ENCODE data around the gene C3orf62. TPM values are rescaled to one million over a fixed set of nuclear protein-coding genes. Genes with fewer than 3 reads are reported as not detected.
A peak's percentile ranks its signal among the peaks of the same experiment; 100 is the strongest.

Gene C3orf62
- total and polyA plus RNA-seq, 2 experiments from 2014 or later = 3.3 to 4.5 TPM

DNA sequence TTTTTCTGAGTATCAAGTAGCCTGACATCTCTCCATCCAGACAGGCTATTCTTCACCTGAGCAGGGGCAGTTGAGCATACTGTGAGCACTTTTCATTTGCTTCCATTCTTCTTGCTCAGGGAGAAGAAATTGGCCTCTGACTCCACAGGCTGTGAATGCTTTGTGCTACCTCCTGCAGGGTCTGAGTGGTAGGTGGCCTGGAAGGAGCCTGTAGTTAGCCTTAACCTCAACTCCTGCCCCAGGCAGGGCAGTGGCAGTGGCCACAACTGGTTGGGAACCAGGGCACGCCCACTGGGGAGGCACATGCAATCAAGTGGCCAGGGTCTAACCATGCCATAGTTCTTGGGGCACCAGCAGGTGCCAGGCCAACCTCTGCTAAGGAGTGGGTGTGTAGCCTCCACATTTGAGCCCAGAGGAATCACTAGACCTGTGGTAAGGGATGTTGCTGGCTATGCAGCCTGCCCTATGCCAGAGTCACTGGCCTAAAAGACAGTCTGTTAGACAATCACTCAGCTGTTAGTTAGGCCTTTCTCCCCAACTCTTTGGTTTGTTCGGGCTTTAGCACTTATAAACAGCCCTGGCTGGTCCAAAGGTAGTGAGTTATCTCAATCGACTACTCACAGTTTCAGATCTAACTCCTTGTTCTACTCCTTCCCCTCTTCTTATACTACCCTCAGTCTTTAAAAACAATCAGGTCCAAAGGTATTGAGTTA, 7.4 kb downstream of the C3orf62 start:
- H3K4me1 ChIP-seq (ENCODE audit: insufficient read depth) = no peaks in the 10 kb centered on the region
- H3K79me2 ChIP-seq = no peaks in the 10 kb centered on the region
- DNase-seq (ENCODE audit: low spot score) = no peak
- 89% methylated on average over 3 of the region's 3 CpGs for WGBS (ENCODE audit: low lambda C conversion rate, missing lambda C conversion rate)
- no peaks in the 10 kb centered on the region for H3K9me3 ChIP-seq (ENCODE audit: low read depth)
- no peaks in the 10 kb centered on the region for H3K27me3 ChIP-seq
- TF ChIP-seq EZH2phosphoT487 (IDR thresholded peaks at IDR 0.05; ENCODE audit: low read depth, severe bottlenecking, unreplicated experiment) (no peak), EZH2 (IDR thresholded peaks at IDR 0.05; ENCODE audit: borderline replicate concordance) (no peak)
- TF ChIP-seq, protein P1, sequence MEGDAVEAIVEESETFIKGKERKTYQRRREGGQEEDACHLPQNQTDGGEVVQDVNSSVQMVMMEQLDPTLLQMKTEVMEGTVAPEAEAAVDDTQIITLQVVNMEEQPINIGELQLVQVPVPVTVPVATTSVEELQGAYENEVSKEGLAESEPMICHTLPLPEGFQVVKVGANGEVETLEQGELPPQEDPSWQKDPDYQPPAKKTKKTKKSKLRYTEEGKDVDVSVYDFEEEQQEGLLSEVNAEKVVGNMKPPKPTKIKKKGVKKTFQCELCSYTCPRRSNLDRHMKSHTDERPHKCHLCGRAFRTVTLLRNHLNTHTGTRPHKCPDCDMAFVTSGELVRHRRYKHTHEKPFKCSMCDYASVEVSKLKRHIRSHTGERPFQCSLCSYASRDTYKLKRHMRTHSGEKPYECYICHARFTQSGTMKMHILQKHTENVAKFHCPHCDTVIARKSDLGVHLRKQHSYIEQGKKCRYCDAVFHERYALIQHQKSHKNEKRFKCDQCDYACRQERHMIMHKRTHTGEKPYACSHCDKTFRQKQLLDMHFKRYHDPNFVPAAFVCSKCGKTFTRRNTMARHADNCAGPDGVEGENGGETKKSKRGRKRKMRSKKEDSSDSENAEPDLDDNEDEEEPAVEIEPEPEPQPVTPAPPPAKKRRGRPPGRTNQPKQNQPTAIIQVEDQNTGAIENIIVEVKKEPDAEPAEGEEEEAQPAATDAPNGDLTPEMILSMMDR (IDR thresholded peaks at IDR 0.05; ENCODE audit: poor library complexity) = no peak
- H3K36me3 ChIP-seq (replicated peaks; ENCODE audit: insufficient read depth, low read depth) = no peaks in the 10 kb centered on the region
- peak overlapping the region; percentile 16 for H3K27ac ChIP-seq
- no peak overlapping the region for H3K4me3 ChIP-seq
- H2AFZ ChIP-seq = no peak overlapping the region
- H4K20me1 ChIP-seq (ENCODE audit: insufficient read depth, poor library complexity, severe bottlenecking) = no peaks in the 10 kb centered on the region
- H3K4me2 ChIP-seq = no peak overlapping the region
- H3K9me2 ChIP-seq (replicated peaks; ENCODE audit: insufficient read depth) = no peaks in the 10 kb centered on the region

DNA sequence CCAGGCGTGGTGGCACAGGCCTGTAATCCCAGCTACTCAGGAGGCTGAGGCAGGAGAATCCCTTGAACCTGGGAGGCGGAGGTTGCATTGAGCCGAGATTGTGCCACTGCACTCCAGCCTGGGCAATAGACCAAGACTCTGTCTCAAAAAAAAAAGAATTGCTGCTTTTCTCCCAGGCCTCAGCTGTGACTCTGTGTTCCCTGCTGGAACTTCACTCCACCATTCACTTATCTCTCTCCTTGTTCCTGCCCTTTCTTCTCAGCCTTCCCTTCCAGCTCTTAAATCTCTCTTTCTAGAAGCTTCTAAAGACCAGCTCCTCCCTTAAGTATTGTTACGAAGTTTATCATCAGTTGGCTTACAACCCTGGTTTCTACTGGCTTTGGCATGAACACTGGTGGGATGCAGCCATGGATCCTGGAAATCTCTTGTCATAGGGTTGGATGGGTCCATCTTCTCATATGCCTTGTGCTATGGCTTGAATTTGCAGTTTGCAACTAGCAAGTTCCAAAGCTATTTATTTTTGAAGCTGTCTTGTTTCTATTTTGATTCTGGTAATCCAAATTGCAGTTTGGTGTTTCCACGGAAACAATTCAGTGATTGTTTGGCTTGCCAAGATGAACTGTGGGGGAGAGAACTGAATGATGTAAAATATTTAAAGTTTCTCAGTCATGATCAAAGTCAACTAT, 10.5 kb downstream of the C3orf62 start:
- Histone ChIP-seq H2AFZ (no peak overlapping the region), H3K4me3 (no peak overlapping the region), H3K79me2 (no peaks in the 10 kb centered on the region), H3K27ac (peak overlapping the region; percentile 61), H3K4me2 (no peak overlapping the region), H3K9me2 (replicated peaks; ENCODE audit: insufficient read depth) (no peaks in the 10 kb centered on the region), H3K27me3 (no peaks in the 10 kb centered on the region), H3K4me1 (ENCODE audit: insufficient read depth) (no peaks in the 10 kb centered on the region), H3K36me3 (replicated peaks; ENCODE audit: insufficient read depth, low read depth) (no peaks in the 10 kb centered on the region), H3K9me3 (ENCODE audit: low read depth) (no peaks in the 10 kb centered on the region), H4K20me1 (ENCODE audit: insufficient read depth, poor library complexity, severe bottlenecking) (no peaks in the 10 kb centered on the region)
- no peak for TF ChIP-seq EZH2phosphoT487 (IDR thresholded peaks at IDR 0.05; ENCODE audit: low read depth, severe bottlenecking, unreplicated experiment)
- TF ChIP-seq, protein P1 (IDR thresholded peaks at IDR 0.05; ENCODE audit: poor library complexity) = no peak
- 95% methylated on average over 5 of the region's 5 CpGs for WGBS (ENCODE audit: low lambda C conversion rate, missing lambda C conversion rate)
- DNase-seq (ENCODE audit: low spot score) = no peak

DNA sequence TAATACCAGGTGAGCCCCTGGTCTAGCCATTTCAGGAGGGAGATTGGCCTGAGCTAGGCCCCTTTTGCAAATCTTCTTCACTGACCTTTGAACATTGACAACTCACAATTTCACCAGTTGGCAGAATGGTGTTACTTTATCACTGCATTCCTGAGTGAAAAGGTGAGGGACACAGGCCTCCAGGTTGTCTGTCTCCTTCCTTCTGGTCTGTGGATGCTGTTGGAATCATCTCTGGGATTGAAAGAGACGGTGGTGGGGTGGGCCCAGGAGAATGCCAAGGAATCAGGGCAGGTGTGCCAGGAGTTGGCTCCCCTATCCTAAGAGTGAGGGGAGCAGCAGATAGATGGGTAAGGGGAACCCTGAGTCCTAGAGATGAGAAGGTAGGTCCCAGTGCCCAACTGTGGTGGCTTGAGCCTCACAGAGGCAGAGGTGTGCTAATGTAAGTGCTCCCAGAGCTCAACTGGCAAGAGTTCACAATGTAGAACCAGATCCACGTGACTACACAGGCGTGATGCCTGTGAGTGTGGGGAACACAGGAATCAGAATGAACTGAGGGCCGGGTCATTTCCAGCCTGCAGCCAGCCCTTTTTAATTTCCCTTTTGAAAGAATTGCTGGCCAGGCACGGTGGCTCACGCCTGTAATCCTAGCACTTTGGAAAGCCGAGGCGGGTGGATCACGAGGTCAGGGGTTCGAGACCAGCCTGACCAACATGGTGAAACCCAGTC, 11.2 kb downstream of the C3orf62 start:
- Histone ChIP-seq H4K20me1 (ENCODE audit: insufficient read depth, poor library complexity, severe bottlenecking) (no peaks in the 10 kb centered on the region), H3K9me3 (ENCODE audit: low read depth) (no peaks in the 10 kb centered on the region), H3K4me2 (no peak overlapping the region), H2AFZ (no peak overlapping the region), H3K9me2 (replicated peaks; ENCODE audit: insufficient read depth) (no peaks in the 10 kb centered on the region), H3K27ac (peak overlapping the region; percentile 61), H3K4me1 (ENCODE audit: insufficient read depth) (no peaks in the 10 kb centered on the region), H3K27me3 (no peaks in the 10 kb centered on the region), H3K79me2 (no peaks in the 10 kb centered on the region), H3K36me3 (replicated peaks; ENCODE audit: insufficient read depth, low read depth) (no peaks in the 10 kb centered on the region), H3K4me3 (no peak overlapping the region)
- TF ChIP-seq EZH2phosphoT487 (IDR thresholded peaks at IDR 0.05; ENCODE audit: low read depth, severe bottlenecking, unreplicated experiment) (no peak), EZH2 (IDR thresholded peaks at IDR 0.05; ENCODE audit: borderline replicate concordance) (no peak)
- TF ChIP-seq, protein P1 (IDR thresholded peaks at IDR 0.05; ENCODE audit: poor library complexity) = no peak
- 97% methylated on average over 10 of the region's 10 CpGs for WGBS (ENCODE audit: low lambda C conversion rate, missing lambda C conversion rate)
- no peak for DNase-seq (ENCODE audit: low spot score)
